HepG2 (cell line): ENCODE measurements around the gene KAZN. TPM values are rescaled to one million over a fixed set of nuclear protein-coding genes. Genes with fewer than 3 reads are reported as not detected.

Source experiments
- AFF4 ChIP-seq: sonication (generic); formaldehyde crosslinking; IDR thresholded peaks from 2 replicates; pipeline ENCODE4 v1.4.0; 2020; ENCODE audit warnings: missing genetic modification reagents
- ARNT2 ChIP-seq: sonication (generic); formaldehyde crosslinking; IDR thresholded peaks from 2 replicates; pipeline ENCODE4 v1.8.0; 2022; ENCODE audit warnings: mild to moderate bottlenecking, low read depth, missing genetic modification reagents, moderate library complexity
- BRCA1 ChIP-seq: sonication (generic); formaldehyde crosslinking; IDR thresholded peaks from 2 replicates; pipeline ENCODE4 v1.4.0; 2020; ENCODE audit warnings: missing genetic modification reagents
- BRF2 ChIP-seq: sonication (generic); formaldehyde crosslinking; IDR thresholded peaks from 2 replicates; pipeline ENCODE4 v1.8.1; 2022; ENCODE audit warnings: mild to moderate bottlenecking, missing genetic modification reagents
- DMAP1 ChIP-seq: IDR thresholded peaks from 2 replicates; pipeline ENCODE4 v1.6.1; 2016
- EEA1 ChIP-seq: sonication (generic); formaldehyde crosslinking; IDR thresholded peaks from 2 replicates; pipeline ENCODE4 v1.5.1; 2020; ENCODE audit warnings: mild to moderate bottlenecking, missing genetic modification reagents, borderline replicate concordance
- FOXJ3 ChIP-seq: sonication (generic); formaldehyde crosslinking; IDR thresholded peaks from 2 replicates; pipeline ENCODE4 v1.4.0; 2020; ENCODE audit warnings: missing genetic modification reagents, mild to moderate bottlenecking, borderline replicate concordance
- HNF4G ChIP-seq, 2 experiments: sonication (generic) in 1 of 2; formaldehyde crosslinking in 1 of 2; IDR thresholded peaks; 2 replicates each; pipeline versions ENCODE4 v1.4.0 to v1.6.1; 2011 to 2020; ENCODE audit warnings: borderline replicate concordance in 2 of 2, low read depth in 2 of 2, mild to moderate bottlenecking in 2 of 2, low read length in 1 of 2, missing genetic modification reagents in 1 of 2, moderate library complexity in 1 of 2
- ISX ChIP-seq: sonication (generic); formaldehyde crosslinking; conservative IDR thresholded peaks from 2 replicates; pipeline ENCODE4 v1.5.0; 2020; ENCODE audit warnings: missing genetic modification reagents
- MED13 ChIP-seq: sonication (generic); formaldehyde crosslinking; IDR thresholded peaks from 2 replicates; pipeline ENCODE4 v1.5.0; 2020; ENCODE audit warnings: missing genetic modification reagents
- NR2F6 ChIP-seq, 2 experiments: IDR thresholded peaks; 2 replicates each; pipeline ENCODE4 v1.6.1; 2016; ENCODE audit warnings: antibody characterized with exemption in 1 of 2, mild to moderate bottlenecking in 1 of 2
- SAFB2 ChIP-seq: sonication (generic); formaldehyde crosslinking; IDR thresholded peaks from 2 replicates; pipeline ENCODE4 v1.5.1; 2020; ENCODE audit warnings: missing genetic modification reagents, low read depth, mild to moderate bottlenecking, borderline replicate concordance
- SMARCC2 ChIP-seq: fragments of 450-650 bp; IDR thresholded peaks from 2 replicates; pipeline ENCODE4 v1.6.1; 2017; ENCODE audit warnings: antibody characterized with exemption, mild to moderate bottlenecking
- TBX2 ChIP-seq: sonication (generic); formaldehyde crosslinking; IDR thresholded peaks from 2 replicates; pipeline ENCODE4 v1.5.0; 2020; ENCODE audit warnings: missing genetic modification reagents, mild to moderate bottlenecking, borderline replicate concordance
- TFAP4 ChIP-seq: sonication (generic); IDR thresholded peaks from 2 replicates; pipeline ENCODE4 v1.6.1; 2016; ENCODE audit warnings: low read depth, borderline replicate concordance
- TFE3 ChIP-seq: IDR thresholded peaks from 2 replicates; pipeline ENCODE4 v1.6.1; 2016
- ZNF234 ChIP-seq: sonication (generic); formaldehyde crosslinking; conservative IDR thresholded peaks from 2 replicates; pipeline ENCODE4 v1.5.1; 2020; ENCODE audit warnings: mild to moderate bottlenecking, missing genetic modification reagents
- ZNF761 ChIP-seq: sonication (generic); formaldehyde crosslinking; conservative IDR thresholded peaks from 2 replicates; pipeline ENCODE4 v1.4.0; 2020; ENCODE audit warnings: mild to moderate bottlenecking, missing genetic modification reagents
- ZNF776 ChIP-seq: sonication (generic); formaldehyde crosslinking; IDR thresholded peaks from 2 replicates; pipeline ENCODE4 v1.4.0; 2020; ENCODE audit warnings: mild to moderate bottlenecking, missing genetic modification reagents
- polyA plus RNA-seq, 8 experiments: library from polyadenylated mRNA; depleted of rRNA in 3 of 8; stranded (reverse) in 7 of 8; unstranded in 1 of 8; fragments of >200 nt; fragmentation: Illumina TruSeq in 4 of 8; extraction: Trizol in 4 of 8; gene quantifications; 2 replicates each; pipeline versions ENCODE4 v1.2.1 to v1.2.3, GENCODE V29; 2011 to 2016; ENCODE audit warnings: low read depth in 4 of 8, missing spikeins in 1 of 8, mixed read lengths in 1 of 8; ENCODE audit not compliant: insufficient read depth in 1 of 8
- total RNA-seq, 5 experiments: library from RNA; depleted of rRNA; stranded (reverse); fragments of >200 nt; fragmentation: Illumina TruSeq; extraction: Trizol; gene quantifications; 2 replicates each; pipeline ENCODE4 v1.2.3, GENCODE V29; 2016; ENCODE audit warnings: low read depth in 1 of 5

Gene KAZN
- total and polyA plus RNA-seq, 2 of the 13 experiments (the other 11 are each of a cell fraction or from before 2014, with no cell fraction given), result 10.4 to 13.5 TPM

- no peak for TF ChIP-seq AFF4 (CRISPR knock-in tag)
- no peak for TF ChIP-seq ZNF761 (CRISPR knock-in tag)
- TF ChIP-seq DMAP1 (CRISPR knock-in tag), result peak; percentile 63; the same call in 1 of the 2 replicates
- no peak for TF ChIP-seq ISX (CRISPR knock-in tag)
- peak; percentile 65 for TF ChIP-seq TFE3
- TF ChIP-seq SAFB2, result 0 out of 2 replicates have a peak, but pooled peaks have one; percentile 78
- no peak for TF ChIP-seq ZNF234 (CRISPR knock-in tag)
- peak; percentile 91 for TF ChIP-seq TFAP4
- TF ChIP-seq TBX2 (CRISPR knock-in tag), result peak; percentile 96
- peak; percentile 92; the same call in 1 of the 2 replicates for TF ChIP-seq BRCA1
- TF ChIP-seq MED13, result peak; percentile 97
- peak; percentile 73; the same call in 1 of the 2 replicates for TF ChIP-seq BRF2 (CRISPR knock-in tag)
- TF ChIP-seq HNF4G (IDR thresholded peaks at IDR 0.05; ENCODE audit: borderline replicate concordance, low read depth, low read length), result peak; percentile 78
- peak; percentile 88; the same call in 1 of the 2 replicates for TF ChIP-seq HNF4G (CRISPR knock-in tag; IDR thresholded peaks at IDR 0.05; ENCODE audit: borderline replicate concordance, low read depth)
- TF ChIP-seq ZNF776 (CRISPR knock-in tag), result peak; percentile 76; the same call in 1 of the 2 replicates
- TF ChIP-seq EEA1 (CRISPR knock-in tag), result 0 out of 2 replicates have a peak, but pooled peaks have one; percentile 29
- TF ChIP-seq NR2F6 (IDR thresholded peaks at IDR 0.05), result peak; percentile 98
- peak; percentile 96 for TF ChIP-seq NR2F6 (CRISPR knock-in tag; IDR thresholded peaks at IDR 0.05)
- peak; percentile 98 for TF ChIP-seq FOXJ3 (CRISPR knock-in tag)
- no peak for TF ChIP-seq SMARCC2
- peak; percentile 77; the same call in 1 of the 2 replicates for TF ChIP-seq ARNT2 (CRISPR knock-in tag)
Measured at GRCh38 chr1:14952626-14953314, 354.3 kb downstream of the KAZN start (continued).
